Measurements from ENCODE around the gene SLC52A1. TPM values are rescaled to one million over a fixed set of nuclear protein-coding genes. Genes with fewer than 3 reads are reported as not detected.
"Not testable (repeated sequence)": the region's sequence is repeated elsewhere in the genome, so short reads cannot be mapped to it uniquely, and the experiment has no call there.

The SLC52A1 gene
- 0.25 TPM in 1 of 2 replicates, not detected in the other for total RNA-seq (2012; rRNA removed)

DNA sequence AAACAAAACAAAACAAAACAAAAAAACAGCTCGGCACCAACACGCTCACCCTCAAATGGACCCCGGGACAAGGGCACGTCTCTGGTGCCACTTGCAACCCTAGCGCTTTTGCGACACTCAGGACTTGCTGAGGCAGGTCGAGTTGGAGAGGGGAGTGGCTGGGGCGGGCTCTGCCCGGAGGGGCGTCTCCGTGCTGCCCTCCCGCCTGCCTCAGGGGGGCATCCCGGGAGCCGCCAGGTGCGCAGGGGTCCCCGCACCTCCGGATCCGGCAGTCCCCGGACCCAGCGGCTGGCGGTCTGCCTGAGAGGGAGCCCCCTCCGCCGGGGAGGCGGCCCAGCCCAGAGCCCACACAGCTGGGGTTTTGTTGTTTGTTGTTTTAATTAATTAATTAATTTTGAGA, at the start of gene SLC52A1:
TSS of gene SLC52A1 (minus strand) at position 112 of the 400 bp plus-strand sequence. CDS start 820 bp downstream, outside the sequence.
- H3K4me2 ChIP-seq (ENCODE audit: low read length): peak within 1 kb of the TSS; percentile 67
- H3K27me3 ChIP-seq (ENCODE audit: control insufficient read depth, insufficient read depth, low read length): peaks cover 7% of the 10 kb centered on the region
- no peaks in the 10 kb centered on the region for H3K36me3 ChIP-seq (ENCODE audit: insufficient read depth, low read length)
- H3K9ac ChIP-seq (ENCODE audit: low read depth, low read length): no peak within 1 kb of the TSS
- H3K4me3 ChIP-seq (ENCODE audit: low read length): peak within 1 kb of the TSS; percentile 39
- H3K9me3 ChIP-seq (replicated peaks; ENCODE audit: low read length): no peaks in the 10 kb centered on the region
- peaks cover 3% of the 10 kb centered on the region for H3K4me1 ChIP-seq (ENCODE audit: control insufficient read depth, insufficient read depth, low read length)

GRCh38 chr17:5080591-5080990, 45.4 kb upstream of the SLC52A1 start:
- Histone ChIP-seq H3K4me3 (ENCODE audit: low read length) (no peak overlapping the region), H3K9me3 (replicated peaks; ENCODE audit: low read length) (no peaks in the 10 kb centered on the region), H3K27me3 (ENCODE audit: control insufficient read depth, insufficient read depth, low read length) (no peaks in the 10 kb centered on the region), H3K4me1 (ENCODE audit: control insufficient read depth, insufficient read depth, low read length) (peaks cover 11% of the 10 kb centered on the region), H3K4me2 (ENCODE audit: low read length) (no peak overlapping the region), H3K9ac (ENCODE audit: low read depth, low read length) (no peak overlapping the region), H3K36me3 (ENCODE audit: insufficient read depth, low read length) (no peaks in the 10 kb centered on the region)

GRCh38 chr17:5078106-5079028, 43.1 kb upstream of the SLC52A1 start, which contains the start of gene ZFP3:
Gene ZFP3 (plus strand): TSS chr17:5078467. CDS start chr17:5091505, 13,038 bp downstream.
- Histone ChIP-seq H3K4me1 (ENCODE audit: control insufficient read depth, insufficient read depth, low read length) (peaks cover 11% of the 10 kb centered on the region), H3K27me3 (ENCODE audit: control insufficient read depth, insufficient read depth, low read length) (no peaks in the 10 kb centered on the region), H3K4me3 (ENCODE audit: low read length) (peak within 1 kb of the TSS; percentile 77), H3K4me2 (ENCODE audit: low read length) (peak within 1 kb of the TSS; percentile 82), H3K9me3 (replicated peaks; ENCODE audit: low read length) (no peaks in the 10 kb centered on the region), H3K36me3 (ENCODE audit: insufficient read depth, low read length) (no peaks in the 10 kb centered on the region), H3K9ac (ENCODE audit: low read depth, low read length) (peak within 1 kb of the TSS; percentile 76)

DNA sequence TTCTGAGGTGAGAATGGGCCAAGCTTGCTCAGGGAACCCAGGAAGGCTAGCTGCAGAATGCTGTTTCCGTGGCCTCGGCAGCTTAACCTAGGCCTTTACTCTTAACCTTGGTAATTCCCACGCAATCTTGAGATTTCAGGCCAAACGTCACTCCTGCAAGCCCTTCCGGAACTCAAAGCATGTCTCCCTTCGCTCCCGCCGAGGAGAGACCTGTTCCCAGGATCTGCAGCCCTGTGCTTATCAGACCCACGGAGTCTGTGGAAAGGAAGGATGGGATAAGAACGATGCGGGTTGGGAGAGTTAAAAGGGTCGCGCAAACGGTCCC, 42.5 kb upstream of the SLC52A1 start:
- H3K9ac ChIP-seq (ENCODE audit: low read depth, low read length): peak overlapping the region; percentile 76
- H3K36me3 ChIP-seq (ENCODE audit: insufficient read depth, low read length): no peaks in the 10 kb centered on the region
- H3K4me2 ChIP-seq (ENCODE audit: low read length): peak overlapping the region; percentile 82
- H3K4me1 ChIP-seq (ENCODE audit: control insufficient read depth, insufficient read depth, low read length): peaks cover 11% of the 10 kb centered on the region
- H3K4me3 ChIP-seq (ENCODE audit: low read length): peak overlapping the region; percentile 77
- no peaks in the 10 kb centered on the region for H3K9me3 ChIP-seq (replicated peaks; ENCODE audit: low read length)
- no peaks in the 10 kb centered on the region for H3K27me3 ChIP-seq (ENCODE audit: control insufficient read depth, insufficient read depth, low read length)

DNA sequence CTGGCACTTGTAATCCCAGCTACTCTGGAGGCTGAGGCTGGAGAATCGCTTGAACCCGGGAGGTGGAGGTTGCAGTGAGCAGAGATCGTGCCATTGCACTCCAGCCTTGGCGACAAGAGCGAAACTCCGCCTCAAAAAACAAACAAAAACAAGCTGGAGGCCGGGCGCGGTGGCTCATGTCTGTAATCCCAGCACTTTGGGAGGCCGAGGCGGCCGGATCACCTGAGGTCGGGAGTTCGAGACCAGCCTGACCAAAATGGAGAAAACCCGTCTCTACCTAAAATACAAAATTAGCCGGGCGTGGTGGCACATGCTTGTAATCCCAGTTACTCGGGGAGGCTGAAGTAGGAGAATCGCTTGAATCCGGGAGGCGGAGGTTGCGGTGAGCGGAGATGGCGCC, 42.0 kb upstream of the SLC52A1 start:
- H3K27me3 ChIP-seq (ENCODE audit: control insufficient read depth, insufficient read depth, low read length); H3K36me3 ChIP-seq (ENCODE audit: insufficient read depth, low read length); H3K4me3 ChIP-seq (ENCODE audit: low read length); H3K9ac ChIP-seq (ENCODE audit: low read depth, low read length); H3K4me2 ChIP-seq (ENCODE audit: low read length); H3K9me3 ChIP-seq (replicated peaks; ENCODE audit: low read length): not testable (repeated sequence)
- H3K4me1 ChIP-seq (ENCODE audit: control insufficient read depth, insufficient read depth, low read length): peaks cover 11% of the 10 kb centered on the region

GRCh38 chr17:5075472-5075871, 40.2 kb upstream of the SLC52A1 start:
- H3K9ac ChIP-seq (ENCODE audit: low read depth, low read length); H3K4me3 ChIP-seq (ENCODE audit: low read length); H3K9me3 ChIP-seq (replicated peaks; ENCODE audit: low read length); H3K4me2 ChIP-seq (ENCODE audit: low read length); H3K27me3 ChIP-seq (ENCODE audit: control insufficient read depth, insufficient read depth, low read length); H3K36me3 ChIP-seq (ENCODE audit: insufficient read depth, low read length): not testable (repeated sequence)
- peaks cover 11% of the 10 kb centered on the region for H3K4me1 ChIP-seq (ENCODE audit: control insufficient read depth, insufficient read depth, low read length)

DNA sequence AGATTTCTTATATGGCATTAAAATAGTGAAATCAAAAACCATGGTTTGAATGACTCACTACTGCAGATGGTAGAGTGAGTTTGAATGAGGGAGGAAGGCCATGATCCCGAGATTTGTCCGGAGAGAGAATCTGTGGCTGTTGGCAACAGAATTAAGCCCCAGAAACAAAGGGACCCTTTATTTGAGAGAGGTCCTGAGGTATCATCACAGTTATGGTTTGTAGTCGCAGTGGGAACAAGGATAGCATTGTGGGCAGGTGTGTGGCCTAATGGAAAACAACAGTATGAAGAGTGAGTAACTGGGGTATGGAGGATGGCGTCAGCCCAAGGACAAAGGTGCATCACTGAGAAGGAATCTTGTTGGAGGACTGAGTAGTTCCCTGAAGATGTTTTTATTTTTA, 34.5 kb upstream of the SLC52A1 start:
- Histone ChIP-seq H3K4me1 (ENCODE audit: control insufficient read depth, insufficient read depth, low read length) (no peaks in the 10 kb centered on the region), H3K4me3 (ENCODE audit: low read length) (no peak overlapping the region), H3K27me3 (ENCODE audit: control insufficient read depth, insufficient read depth, low read length) (peaks cover 12% of the 10 kb centered on the region), H3K36me3 (ENCODE audit: insufficient read depth, low read length) (no peaks in the 10 kb centered on the region), H3K9ac (ENCODE audit: low read depth, low read length) (no peak overlapping the region), H3K4me2 (ENCODE audit: low read length) (no peak overlapping the region), H3K9me3 (replicated peaks; ENCODE audit: low read length) (no peaks in the 10 kb centered on the region)

DNA sequence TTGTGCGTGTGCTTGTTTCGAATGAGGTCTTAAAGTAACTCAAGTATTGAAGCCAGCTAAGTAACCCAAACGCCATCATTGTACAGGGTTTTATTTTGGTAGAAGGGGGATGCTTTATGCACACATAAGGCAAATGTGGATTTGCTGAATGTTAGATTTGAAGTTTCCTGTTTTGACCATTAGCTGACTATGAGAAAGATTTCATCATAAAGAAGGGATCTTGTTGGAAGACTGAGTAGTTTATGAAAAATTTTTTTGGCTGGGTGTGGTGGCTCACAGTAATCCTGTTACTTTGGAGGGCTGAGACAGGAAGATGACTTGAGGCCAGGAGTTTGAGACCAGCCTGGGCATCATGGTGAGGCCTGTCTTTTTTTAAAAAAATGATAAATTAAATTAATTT, 33.0 kb upstream of the SLC52A1 start:
- Histone ChIP-seq H3K27me3 (ENCODE audit: control insufficient read depth, insufficient read depth, low read length) (peaks cover 12% of the 10 kb centered on the region), H3K9ac (ENCODE audit: low read depth, low read length) (no peak overlapping the region), H3K4me3 (ENCODE audit: low read length) (no peak overlapping the region), H3K36me3 (ENCODE audit: insufficient read depth, low read length) (no peaks in the 10 kb centered on the region), H3K9me3 (replicated peaks; ENCODE audit: low read length) (no peaks in the 10 kb centered on the region), H3K4me2 (ENCODE audit: low read length) (no peak overlapping the region), H3K4me1 (ENCODE audit: control insufficient read depth, insufficient read depth, low read length) (no peaks in the 10 kb centered on the region)

DNA sequence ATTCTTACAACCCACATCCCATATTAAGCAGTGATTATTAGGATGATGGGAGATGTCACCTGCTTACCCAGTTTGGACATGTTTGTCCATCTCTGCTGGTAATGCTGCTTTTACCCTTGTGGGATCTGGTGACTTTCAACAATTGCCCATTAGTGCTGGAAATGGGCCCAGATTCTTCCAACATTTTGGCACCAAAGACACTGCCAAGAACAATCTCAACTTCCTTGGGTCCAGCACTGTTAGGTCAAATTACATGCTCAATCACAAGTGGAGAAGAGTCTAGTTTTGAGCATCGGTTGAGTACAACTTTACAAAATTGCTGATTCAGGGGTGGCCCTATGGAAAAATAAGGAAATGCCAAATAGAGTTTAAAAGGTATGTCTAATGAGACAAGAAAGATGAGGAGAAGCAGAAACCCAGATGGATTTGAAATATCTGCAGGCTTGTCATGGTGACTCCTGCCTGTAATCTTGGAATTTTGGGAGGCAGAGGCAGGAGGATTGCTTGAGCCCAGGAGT, 30.1 kb upstream of the SLC52A1 start:
- H3K9ac ChIP-seq (ENCODE audit: low read depth, low read length): no peak overlapping the region
- no peak overlapping the region for H3K4me3 ChIP-seq (ENCODE audit: low read length)
- no peak overlapping the region for H3K4me2 ChIP-seq (ENCODE audit: low read length)
- no peaks in the 10 kb centered on the region for H3K36me3 ChIP-seq (ENCODE audit: insufficient read depth, low read length)
- no peaks in the 10 kb centered on the region for H3K4me1 ChIP-seq (ENCODE audit: control insufficient read depth, insufficient read depth, low read length)
- peaks cover 4% of the 10 kb centered on the region for H3K27me3 ChIP-seq (ENCODE audit: control insufficient read depth, insufficient read depth, low read length)
- no peaks in the 10 kb centered on the region for H3K9me3 ChIP-seq (replicated peaks; ENCODE audit: low read length)

GRCh38 chr17:5055543-5055942, 20.3 kb upstream of the SLC52A1 start:
- Histone ChIP-seq H3K4me2 (ENCODE audit: low read length) (no peak overlapping the region), H3K27me3 (ENCODE audit: control insufficient read depth, insufficient read depth, low read length) (peaks cover 10% of the 10 kb centered on the region), H3K4me3 (ENCODE audit: low read length) (no peak overlapping the region), H3K36me3 (ENCODE audit: insufficient read depth, low read length) (no peaks in the 10 kb centered on the region), H3K4me1 (ENCODE audit: control insufficient read depth, insufficient read depth, low read length) (no peaks in the 10 kb centered on the region), H3K9ac (ENCODE audit: low read depth, low read length) (no peak overlapping the region), H3K9me3 (replicated peaks; ENCODE audit: low read length) (no peaks in the 10 kb centered on the region)

DNA sequence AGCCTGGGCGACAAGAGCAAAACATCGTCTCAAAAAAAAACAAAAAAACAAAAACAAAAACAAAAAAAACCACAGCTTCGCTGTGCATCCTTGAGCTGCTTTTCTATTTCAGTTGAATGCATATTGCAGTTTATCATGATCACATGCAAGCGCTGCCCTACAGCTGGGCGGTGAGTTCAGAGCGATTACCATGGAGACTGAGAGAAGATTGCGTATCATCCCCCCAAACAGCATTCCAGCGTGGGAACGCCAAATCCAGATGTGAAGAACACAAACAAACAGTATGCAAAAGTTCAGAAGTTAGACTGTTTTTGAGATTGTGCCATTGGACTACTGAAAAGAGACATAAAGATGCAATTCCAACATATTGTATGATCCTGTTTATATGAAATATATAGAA, 15.1 kb upstream of the SLC52A1 start:
- H3K27me3 ChIP-seq (ENCODE audit: control insufficient read depth, insufficient read depth, low read length): peaks cover 4% of the 10 kb centered on the region
- no peak overlapping the region for H3K4me2 ChIP-seq (ENCODE audit: low read length)
- H3K4me3 ChIP-seq (ENCODE audit: low read length): no peak overlapping the region
- no peaks in the 10 kb centered on the region for H3K9me3 ChIP-seq (replicated peaks; ENCODE audit: low read length)
- no peak overlapping the region for H3K9ac ChIP-seq (ENCODE audit: low read depth, low read length)
- no peaks in the 10 kb centered on the region for H3K4me1 ChIP-seq (ENCODE audit: control insufficient read depth, insufficient read depth, low read length)
- no peaks in the 10 kb centered on the region for H3K36me3 ChIP-seq (ENCODE audit: insufficient read depth, low read length)
